GM10847 (cell line): ENCODE results near the gene WSCD1.

Experiments used
- POLR2A ChIP-seq: IDR thresholded peaks from 2 replicates; pipeline ENCODE4 v1.6.1; 2011; ENCODE audit not compliant: insufficient read length; ENCODE audit errors: extremely low read depth

WSCD1 gene

GRCh38 chr17:6073620-6074019 lies 3.4 kb downstream of the WSCD1 start:
- TF ChIP-seq POLR2A, result no peak

DNA sequence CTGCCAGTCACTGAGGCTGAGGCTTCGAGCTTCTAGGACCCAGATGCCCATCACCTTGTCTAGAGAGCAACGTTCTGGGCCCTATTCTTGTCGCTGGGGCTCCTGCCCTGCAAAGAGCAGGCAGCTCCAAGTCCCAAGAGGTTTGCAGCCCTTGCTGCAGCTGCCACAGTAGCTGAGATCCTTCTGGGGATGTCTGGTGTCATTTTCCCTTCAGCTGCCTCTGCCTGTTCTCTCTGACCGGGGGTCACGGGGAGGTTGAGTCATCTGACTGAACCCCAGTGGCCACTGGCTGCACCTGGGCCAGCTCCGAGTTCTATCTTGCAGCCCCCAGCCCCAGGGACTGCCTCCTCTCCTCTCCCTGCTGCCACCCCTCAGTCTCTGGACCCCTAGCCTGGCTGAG lies 4.9 kb downstream of the WSCD1 start:
- no peak for TF ChIP-seq POLR2A

DNA sequence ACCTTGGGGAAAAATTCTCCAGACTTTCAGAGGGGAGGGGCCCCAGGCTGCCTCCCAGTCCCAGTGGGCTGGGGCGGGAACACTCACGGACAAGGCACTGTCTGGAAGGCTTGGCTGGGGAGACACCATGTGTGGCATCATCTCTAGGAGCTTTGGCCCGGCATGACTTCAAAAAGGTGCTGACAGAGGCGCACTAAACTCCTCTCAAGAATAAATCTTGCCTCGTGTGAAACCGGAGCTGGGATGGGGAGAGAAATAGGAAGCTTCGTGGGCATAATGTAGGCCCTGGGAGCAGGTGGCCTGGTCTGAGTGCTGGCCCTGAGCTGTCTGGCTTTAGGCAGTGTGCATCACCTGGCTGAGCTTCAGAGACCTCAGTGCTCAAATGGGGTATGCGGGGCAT lies 5.7 kb downstream of the WSCD1 start:
- no peak for TF ChIP-seq POLR2A

DNA sequence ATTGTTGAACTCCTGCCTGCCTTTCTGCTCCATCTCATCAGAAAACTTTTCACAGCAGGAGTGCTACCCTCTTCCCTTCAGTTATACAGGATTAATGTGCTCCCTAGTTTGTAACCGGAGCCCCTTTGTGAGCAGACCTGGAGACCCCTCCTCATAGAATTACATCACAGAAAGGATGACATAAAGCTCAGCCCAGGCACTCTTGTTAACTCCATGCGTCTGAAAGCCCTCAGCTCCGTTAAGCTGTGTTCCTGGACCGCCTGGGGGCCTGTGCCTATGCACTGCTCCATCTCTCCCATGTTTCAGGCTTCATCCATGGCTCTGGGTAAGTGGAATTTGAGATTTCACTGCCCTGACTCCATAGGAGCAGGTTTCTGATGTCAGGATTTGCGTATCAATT lies 7.6 kb downstream of the WSCD1 start:
- no peak for TF ChIP-seq POLR2A

DNA sequence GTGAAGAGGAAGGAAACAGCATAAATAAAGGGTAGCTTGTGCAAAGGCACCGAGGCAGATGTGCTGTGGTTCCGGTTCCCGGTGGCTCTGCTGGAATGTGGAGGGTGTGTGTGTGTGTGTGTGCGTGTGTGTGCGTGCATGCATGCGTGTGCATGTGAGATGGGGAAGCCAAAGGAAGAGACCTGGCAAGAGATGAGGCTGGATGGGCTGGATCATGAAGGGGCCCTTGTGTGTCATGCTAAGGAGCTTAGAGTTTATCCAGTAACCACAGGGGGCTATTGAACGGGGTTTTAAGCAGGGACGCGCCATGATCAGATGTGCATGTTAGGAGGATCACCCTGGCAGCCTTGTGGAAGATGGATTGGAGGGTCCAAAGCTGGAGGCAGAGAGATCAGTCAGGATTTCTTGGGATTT lies 8.3 kb downstream of the WSCD1 start:
- no peak for TF ChIP-seq POLR2A

DNA sequence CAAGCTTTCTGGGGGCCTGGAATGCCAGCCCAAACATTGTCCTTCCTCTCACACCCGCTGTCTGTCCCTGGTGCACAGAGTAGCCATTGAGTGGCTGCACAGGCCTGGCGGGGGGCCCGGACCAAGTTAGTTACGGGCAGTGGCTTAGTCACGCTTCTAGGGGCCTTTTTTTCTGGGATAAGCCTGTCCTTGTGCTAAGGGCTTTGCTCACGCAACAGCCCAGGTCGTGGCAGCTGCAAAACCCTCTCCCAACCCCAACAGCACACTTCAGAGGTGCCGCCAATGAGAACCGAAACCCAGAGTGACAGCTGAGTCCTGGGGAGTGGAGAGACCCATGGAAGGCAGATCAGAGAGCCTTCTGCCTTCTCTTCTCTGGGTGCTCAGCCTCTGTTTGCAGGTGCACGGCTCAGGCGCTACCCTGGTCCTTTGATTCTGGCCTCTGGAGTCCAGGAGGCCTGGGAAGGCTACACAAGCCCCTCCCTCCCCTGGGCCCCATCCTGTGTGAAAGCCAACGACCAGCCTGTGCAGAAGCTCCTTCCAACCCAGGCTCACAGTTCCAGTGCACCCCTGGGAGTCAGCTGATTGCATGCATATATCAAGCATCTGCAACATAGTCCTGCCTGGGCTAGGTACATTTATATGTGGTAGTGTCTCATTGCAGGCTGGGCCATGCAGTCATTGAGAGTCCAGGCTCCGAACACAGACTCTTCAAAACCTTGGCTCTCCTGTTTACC lies 9.1 kb downstream of the WSCD1 start:
- TF ChIP-seq POLR2A, result no peak

GRCh38 chr17:6079960-6080359 lies 9.8 kb downstream of the WSCD1 start:
- TF ChIP-seq POLR2A, result no peak

GRCh38 chr17:6080711-6081430 lies 10.7 kb downstream of the WSCD1 start:
- TF ChIP-seq POLR2A, result no peak

GRCh38 chr17:6082335-6082734 lies 12.2 kb downstream of the WSCD1 start:
- no peak for TF ChIP-seq POLR2A

DNA sequence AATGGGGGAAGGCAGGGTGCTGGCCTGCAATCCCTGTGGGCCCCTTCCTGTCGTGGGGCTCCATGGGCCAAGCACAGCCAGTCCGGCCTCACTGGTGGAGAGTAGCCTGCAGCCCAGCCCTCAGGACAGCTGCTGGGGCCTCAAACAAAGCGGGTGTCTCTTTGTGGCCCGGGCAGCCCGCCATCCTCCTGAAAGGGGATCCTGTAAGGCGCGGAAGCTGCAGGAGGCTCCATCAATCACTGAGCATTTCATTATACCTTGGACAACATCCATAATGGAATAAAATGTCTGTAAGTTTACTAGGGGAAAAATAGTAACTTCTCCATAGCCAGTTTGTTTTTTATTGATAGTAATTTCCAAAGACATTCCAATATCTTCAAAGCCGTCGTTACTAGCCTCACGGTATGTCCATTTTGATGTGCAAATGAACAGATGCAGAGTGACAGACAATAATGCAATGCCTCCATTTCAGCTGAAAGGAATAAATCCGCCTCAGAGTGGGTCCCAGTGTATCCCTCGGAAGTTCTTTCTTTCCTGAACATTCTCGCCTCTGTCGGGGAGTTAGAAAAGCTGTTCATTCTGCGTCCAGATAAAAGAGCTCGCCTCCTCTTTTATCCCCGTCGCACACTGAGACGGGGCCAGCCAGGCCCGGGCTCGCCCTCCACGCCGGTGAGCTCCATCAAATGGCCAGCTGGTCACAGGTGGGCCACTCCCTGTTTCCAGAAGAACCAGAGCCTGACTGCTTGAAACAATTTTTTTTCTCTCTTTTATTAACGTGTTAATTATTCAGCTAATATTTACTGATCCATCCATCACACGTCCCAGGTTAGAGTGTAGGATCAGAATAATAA lies 14.4 kb downstream of the WSCD1 start:
- no peak for TF ChIP-seq POLR2A

DNA sequence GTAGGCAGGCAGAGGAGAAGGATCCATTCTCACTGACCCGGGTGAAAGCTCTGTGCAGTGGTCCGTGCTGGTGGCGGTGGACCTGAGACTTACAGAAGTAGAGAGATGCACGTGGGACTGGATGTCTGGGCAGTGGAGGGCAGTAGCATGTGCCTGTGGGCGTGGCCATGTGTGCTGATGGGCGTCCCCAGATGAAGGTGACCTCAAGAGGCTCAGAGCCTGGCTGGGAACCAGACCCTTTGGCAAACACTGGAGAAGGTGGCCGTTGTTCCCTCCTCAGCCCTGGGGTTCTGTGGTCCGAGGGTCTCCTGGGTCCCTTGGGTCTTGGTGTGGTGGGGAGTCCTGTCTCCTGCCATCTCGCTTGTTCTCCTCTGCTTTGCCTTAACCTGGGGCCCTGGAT lies 15.6 kb downstream of the WSCD1 start:
- no peak for TF ChIP-seq POLR2A

GRCh38 chr17:6086603-6087400 lies 16.6 kb downstream of the WSCD1 start:
- no peak for TF ChIP-seq POLR2A

GRCh38 chr17:6088141-6088540 lies 18.0 kb downstream of the WSCD1 start:
- TF ChIP-seq POLR2A, result no peak

DNA sequence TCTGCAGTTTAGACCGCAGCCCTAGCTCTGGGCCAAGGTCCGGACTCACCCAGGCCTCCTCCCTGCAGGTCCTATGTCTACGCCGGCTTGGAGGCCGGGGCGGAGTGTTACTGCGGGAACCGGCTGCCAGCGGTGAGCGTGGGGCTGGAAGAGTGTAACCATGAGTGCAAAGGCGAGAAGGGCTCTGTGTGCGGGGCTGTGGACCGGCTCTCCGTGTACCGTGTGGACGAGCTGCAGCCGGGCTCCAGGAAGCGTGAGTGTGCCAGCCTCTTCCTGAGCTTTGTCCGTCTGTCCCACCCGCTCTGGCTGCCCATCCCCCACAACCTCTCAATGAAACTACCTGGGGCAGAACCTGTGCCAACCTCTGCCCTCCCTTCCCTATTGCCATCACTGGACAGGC lies 20.1 kb downstream of the WSCD1 start:
- TF ChIP-seq POLR2A, result no peak
